Measurements from ENCODE around the gene MT2A. TPM values are rescaled to one million over a fixed set of nuclear protein-coding genes. Genes with fewer than 3 reads are reported as not detected.

MT2A gene
- total and polyA plus RNA-seq, 2 of the 13 experiments (the other 11 are each of a cell fraction or from before 2014, with no cell fraction given), result 135 to 371 TPM

- TF ChIP-seq, protein P1, sequence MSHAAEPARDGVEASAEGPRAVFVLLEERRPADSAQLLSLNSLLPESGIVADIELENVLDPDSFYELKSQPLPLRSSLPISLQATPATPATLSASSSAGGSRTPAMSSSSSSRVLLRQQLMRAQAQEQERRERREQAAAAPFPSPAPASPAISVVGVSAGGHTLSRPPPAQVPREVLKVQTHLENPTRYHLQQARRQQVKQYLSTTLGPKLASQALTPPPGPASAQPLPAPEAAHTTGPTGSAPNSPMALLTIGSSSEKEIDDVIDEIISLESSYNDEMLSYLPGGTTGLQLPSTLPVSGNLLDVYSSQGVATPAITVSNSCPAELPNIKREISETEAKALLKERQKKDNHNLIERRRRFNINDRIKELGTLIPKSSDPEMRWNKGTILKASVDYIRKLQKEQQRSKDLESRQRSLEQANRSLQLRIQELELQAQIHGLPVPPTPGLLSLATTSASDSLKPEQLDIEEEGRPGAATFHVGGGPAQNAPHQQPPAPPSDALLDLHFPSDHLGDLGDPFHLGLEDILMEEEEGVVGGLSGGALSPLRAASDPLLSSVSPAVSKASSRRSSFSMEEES (CRISPR knock-in tag; IDR thresholded peaks at IDR 0.05), result no peak
- peak; percentile 86 for TF ChIP-seq BCL6 (CRISPR knock-in tag; IDR thresholded peaks at IDR 0.05)
- TF ChIP-seq MXI1 (IDR thresholded peaks at IDR 0.05; ENCODE audit: borderline replicate concordance, low read depth, low read length), result no peak
- no peak for TF ChIP-seq ADNP (CRISPR knock-in tag; IDR thresholded peaks at IDR 0.05)
- no peak for TF ChIP-seq ZNF468 (CRISPR knock-in tag; IDR thresholded peaks at IDR 0.05)
- TF ChIP-seq KLF11 (CRISPR knock-in tag; IDR thresholded peaks at IDR 0.05), result no peak
- TF ChIP-seq, protein P2, sequence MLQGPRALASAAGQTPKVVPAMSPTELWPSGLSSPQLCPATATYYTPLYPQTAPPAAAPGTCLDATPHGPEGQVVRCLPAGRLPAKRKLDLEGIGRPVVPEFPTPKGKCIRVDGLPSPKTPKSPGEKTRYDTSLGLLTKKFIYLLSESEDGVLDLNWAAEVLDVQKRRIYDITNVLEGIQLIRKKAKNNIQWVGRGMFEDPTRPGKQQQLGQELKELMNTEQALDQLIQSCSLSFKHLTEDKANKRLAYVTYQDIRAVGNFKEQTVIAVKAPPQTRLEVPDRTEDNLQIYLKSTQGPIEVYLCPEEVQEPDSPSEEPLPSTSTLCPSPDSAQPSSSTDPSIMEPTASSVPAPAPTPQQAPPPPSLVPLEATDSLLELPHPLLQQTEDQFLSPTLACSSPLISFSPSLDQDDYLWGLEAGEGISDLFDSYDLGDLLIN (CRISPR knock-in tag; IDR thresholded peaks at IDR 0.05; ENCODE audit: borderline replicate concordance), result no peak
- no peak for TF ChIP-seq ZBTB44 (CRISPR knock-in tag; IDR thresholded peaks at IDR 0.05)
- no peak for TF ChIP-seq NBN (conservative IDR thresholded peaks at IDR 0.05)
- no peak for TF ChIP-seq MLLT10 (CRISPR knock-in tag; IDR thresholded peaks at IDR 0.05)
Measured at GRCh38 chr16:56649820-56650219, 41.4 kb downstream of the MT2A start (continued).

DNA sequence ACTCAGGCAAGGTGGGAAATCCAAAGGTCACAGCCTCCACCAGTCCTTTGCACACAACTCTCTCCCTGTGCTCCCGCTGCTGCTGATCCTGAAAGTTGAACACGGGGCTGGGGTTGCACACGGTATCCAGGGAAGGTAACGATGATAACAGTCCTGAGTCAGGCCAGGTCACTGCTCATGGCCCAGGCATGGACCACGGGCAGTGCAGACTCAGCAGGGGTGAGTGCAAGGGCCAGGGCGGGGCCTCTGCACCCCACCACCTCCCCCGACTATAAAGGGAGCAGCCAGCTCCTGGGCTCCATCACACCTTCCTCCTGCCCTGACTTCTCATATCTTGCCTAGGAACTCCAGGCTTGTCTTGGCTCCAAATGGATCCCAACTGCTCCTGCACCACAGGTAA lies 43.2 kb downstream of the MT2A start, which contains the start of gene MT1B:
Gene MT1B, plus strand, starts transcription at position 301 of the 400 bp plus-strand sequence. Its CDS starts 68 bp downstream, at position 369.
- no peak within 1 kb of the TSS for H3K27ac ChIP-seq (ENCODE audit: extremely low read length, insufficient read depth, low read length)
- no peaks in the 10 kb centered on the region for H3K9me3 ChIP-seq (ENCODE audit: low read length)
- no peak within 1 kb of the TSS for H3K4me3 ChIP-seq (replicated peaks in 1 of 3; ENCODE audit: insufficient read depth in 1 of 3, low read depth in 2 of 3, low read length in 3 of 3)
- WGBS (ENCODE audit: low lambda C conversion rate), result 9% methylated on average over 4 of the region's 7 CpGs
- H3K9ac ChIP-seq (ENCODE audit: insufficient read depth, low read depth, low read length), result no peak within 1 kb of the TSS
- H4K20me1 ChIP-seq (ENCODE audit: insufficient read depth, low read length), result no peaks in the 10 kb centered on the region
- intact Hi-C loops (cut with micrococcal nuclease; ENCODE audit: unreplicated experiment), result loop anchor here (10.0 kb wide), 1 partner anchor 47 kb away; the partner anchor contains the start of gene MT2A
- no peak for FAIRE-seq
- H3K4me1 ChIP-seq (ENCODE audit: insufficient read depth, low read length), result peaks cover 24% of the 10 kb centered on the region
- no TSS peak for BruUV-seq (replicated peaks)
- H3K4me2 ChIP-seq (ENCODE audit: low read depth, low read length), result no peak within 1 kb of the TSS
- no peak for DNase-seq (ENCODE audit: low spot score)
- peak; percentile 17 for ATAC-seq
- peaks cover 2 to 28% of the 10 kb centered on the region in 2 experiments; a peak in 3 of 5 replicates for H3K27me3 ChIP-seq (ENCODE audit: control insufficient read depth in 1 of 2, insufficient read depth in 2 of 2, low read length in 2 of 2)
- TF ChIP-seq GATA4 (IDR thresholded peaks at IDR 0.05; ENCODE audit: borderline replicate concordance, low read depth) (no peak), GTF2F1 (IDR thresholded peaks at IDR 0.05; ENCODE audit: low read length) (no peak), SMAD3 (CRISPR knock-in tag; IDR thresholded peaks at IDR 0.05) (no peak), SAP130 (CRISPR knock-in tag; IDR thresholded peaks at IDR 0.05; ENCODE audit: low read depth) (no peak), ZMYM2 (CRISPR knock-in tag; IDR thresholded peaks at IDR 0.05) (no peak), KMT2A (CRISPR knock-in tag; IDR thresholded peaks at IDR 0.05) (no peak), HMG20A (CRISPR knock-in tag; IDR thresholded peaks at IDR 0.05; ENCODE audit: borderline replicate concordance) (no peak)
- TF ChIP-seq, protein P3, sequence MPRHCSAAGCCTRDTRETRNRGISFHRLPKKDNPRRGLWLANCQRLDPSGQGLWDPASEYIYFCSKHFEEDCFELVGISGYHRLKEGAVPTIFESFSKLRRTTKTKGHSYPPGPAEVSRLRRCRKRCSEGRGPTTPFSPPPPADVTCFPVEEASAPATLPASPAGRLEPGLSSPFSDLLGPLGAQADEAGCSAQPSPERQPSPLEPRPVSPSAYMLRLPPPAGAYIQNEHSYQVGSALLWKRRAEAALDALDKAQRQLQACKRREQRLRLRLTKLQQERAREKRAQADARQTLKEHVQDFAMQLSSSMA (CRISPR knock-in tag; IDR thresholded peaks at IDR 0.05), result no peak
- H3K36me3 ChIP-seq (replicated peaks in 1 of 2; ENCODE audit: control insufficient read depth in 1 of 2, insufficient read depth in 2 of 2, low read length in 2 of 2), result no peaks in the 10 kb centered on the region
- CTCF ChIA-PET (ENCODE audit: low intra/inter-chr PET ratio, low total read pairs), result no interaction called here
- POLR2A ChIA-PET, result no interaction called here
- no peaks in the 10 kb centered on the region for H3K79me2 ChIP-seq (ENCODE audit: insufficient read depth, low read length)
- in situ Hi-C loops (cut with HindIII; ENCODE audit: extremely low pct_ligation_motif_present, low pct_unique_long_range_greater_than_20kb), result no loop called here
- H2AFZ ChIP-seq (ENCODE audit: low read length), result no peak within 1 kb of the TSS
